ENCODE data around the gene TANGO6.
"Not testable (repeated sequence)": the region's sequence is repeated elsewhere in the genome, so short reads cannot be mapped to it uniquely, and the experiment has no call there.

TANGO6 gene

DNA sequence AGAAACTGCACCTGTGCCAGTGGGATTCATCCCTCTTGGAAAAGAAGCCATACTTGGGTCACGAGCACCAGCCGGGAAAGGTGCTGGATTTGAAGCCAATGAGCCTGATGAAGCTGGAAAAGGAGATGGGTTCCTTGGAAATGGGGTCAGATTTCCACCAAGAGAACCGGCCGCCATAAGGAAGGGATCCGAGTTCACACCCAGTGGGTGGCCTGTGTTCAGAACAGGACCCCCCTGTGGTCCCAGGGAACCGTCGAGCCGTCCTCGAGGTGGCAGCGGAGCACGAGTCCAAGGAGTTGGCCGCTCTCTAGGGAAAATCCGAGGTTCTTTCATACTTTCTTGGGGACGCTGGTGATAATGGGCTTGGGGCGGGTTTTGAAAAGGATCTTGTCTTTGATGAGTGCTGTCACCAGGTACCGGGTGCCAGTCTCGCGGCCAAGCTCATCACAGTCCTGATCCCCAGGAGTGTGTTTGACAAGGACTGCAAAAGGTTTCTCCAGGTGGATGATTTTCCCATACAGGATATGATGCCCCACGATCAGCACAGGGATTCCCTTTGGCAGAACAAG, 276.8 kb downstream of the TANGO6 start:
- no peak for DNase-seq
- Mint-ChIP-seq H3K9me3 (no peaks in the 10 kb centered on the region), H3K4me3 (no peak overlapping the region), H3K27ac (no peak overlapping the region), H3K36me3 (ENCODE audit: low read depth) (peaks cover 59% of the 10 kb centered on the region), H3K4me1 (no peaks in the 10 kb centered on the region), H3K27me3 (ENCODE audit: low read depth, poor library complexity) (no peaks in the 10 kb centered on the region)
- TF ChIP-seq, protein P1, sequence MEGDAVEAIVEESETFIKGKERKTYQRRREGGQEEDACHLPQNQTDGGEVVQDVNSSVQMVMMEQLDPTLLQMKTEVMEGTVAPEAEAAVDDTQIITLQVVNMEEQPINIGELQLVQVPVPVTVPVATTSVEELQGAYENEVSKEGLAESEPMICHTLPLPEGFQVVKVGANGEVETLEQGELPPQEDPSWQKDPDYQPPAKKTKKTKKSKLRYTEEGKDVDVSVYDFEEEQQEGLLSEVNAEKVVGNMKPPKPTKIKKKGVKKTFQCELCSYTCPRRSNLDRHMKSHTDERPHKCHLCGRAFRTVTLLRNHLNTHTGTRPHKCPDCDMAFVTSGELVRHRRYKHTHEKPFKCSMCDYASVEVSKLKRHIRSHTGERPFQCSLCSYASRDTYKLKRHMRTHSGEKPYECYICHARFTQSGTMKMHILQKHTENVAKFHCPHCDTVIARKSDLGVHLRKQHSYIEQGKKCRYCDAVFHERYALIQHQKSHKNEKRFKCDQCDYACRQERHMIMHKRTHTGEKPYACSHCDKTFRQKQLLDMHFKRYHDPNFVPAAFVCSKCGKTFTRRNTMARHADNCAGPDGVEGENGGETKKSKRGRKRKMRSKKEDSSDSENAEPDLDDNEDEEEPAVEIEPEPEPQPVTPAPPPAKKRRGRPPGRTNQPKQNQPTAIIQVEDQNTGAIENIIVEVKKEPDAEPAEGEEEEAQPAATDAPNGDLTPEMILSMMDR (IDR thresholded peaks at IDR 0.05), result no peak

DNA sequence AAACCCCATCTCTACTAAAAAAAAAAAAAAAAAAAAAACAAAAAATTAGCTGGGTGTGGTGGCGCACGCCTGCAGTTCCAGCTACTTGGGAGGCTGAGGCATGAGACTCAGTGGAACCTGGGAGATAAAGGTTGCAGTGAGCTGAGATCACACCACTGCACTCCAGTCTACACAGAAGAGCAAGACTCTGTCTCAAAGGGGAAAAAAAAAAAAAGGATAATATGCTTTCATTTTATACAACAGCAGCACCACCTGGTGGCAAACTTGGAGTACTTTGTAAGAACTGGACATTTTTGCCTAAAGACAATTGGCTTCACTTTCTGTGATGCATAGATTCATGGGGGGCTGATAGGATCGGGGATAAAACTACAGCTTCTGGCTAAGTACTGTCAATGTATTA, 280.6 kb downstream of the TANGO6 start:
- TF ChIP-seq, protein P1 (IDR thresholded peaks at IDR 0.05), result peak; percentile 63
- Mint-ChIP-seq H3K36me3 (ENCODE audit: low read depth) (peaks cover 68% of the 10 kb centered on the region), H3K27ac (peak overlapping the region; percentile 37), H3K9me3 (no peaks in the 10 kb centered on the region), H3K27me3 (ENCODE audit: low read depth, poor library complexity) (no peaks in the 10 kb centered on the region), H3K4me1 (peaks cover 5% of the 10 kb centered on the region), H3K4me3 (no peak overlapping the region)
- peak; percentile 65 for DNase-seq

DNA sequence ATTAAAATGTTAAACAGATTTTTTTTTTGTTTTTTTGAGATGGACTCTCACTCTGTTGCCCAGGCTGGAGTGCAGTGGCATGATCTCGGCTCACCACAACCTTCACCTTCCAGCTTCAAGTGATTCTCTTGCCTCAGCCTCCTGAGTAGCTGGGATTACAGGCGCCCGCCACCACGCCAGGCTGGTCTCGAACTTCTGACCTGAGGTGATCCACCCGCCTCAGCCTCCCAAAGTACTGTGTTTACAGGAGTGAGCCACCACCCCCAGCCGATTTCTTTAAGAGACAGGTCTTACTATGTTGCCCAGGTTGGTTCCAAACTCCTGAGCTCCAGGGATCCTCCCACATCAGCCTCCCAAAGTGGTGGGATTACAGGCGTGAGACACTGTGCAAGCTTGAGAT, 281.1 kb downstream of the TANGO6 start:
- not testable (repeated sequence) for H3K4me1 Mint-ChIP-seq; H3K4me3 Mint-ChIP-seq; H3K27me3 Mint-ChIP-seq (ENCODE audit: low read depth, poor library complexity); H3K9me3 Mint-ChIP-seq; H3K27ac Mint-ChIP-seq; DNase-seq
- H3K36me3 Mint-ChIP-seq (ENCODE audit: low read depth), result peaks cover 68% of the 10 kb centered on the region

DNA sequence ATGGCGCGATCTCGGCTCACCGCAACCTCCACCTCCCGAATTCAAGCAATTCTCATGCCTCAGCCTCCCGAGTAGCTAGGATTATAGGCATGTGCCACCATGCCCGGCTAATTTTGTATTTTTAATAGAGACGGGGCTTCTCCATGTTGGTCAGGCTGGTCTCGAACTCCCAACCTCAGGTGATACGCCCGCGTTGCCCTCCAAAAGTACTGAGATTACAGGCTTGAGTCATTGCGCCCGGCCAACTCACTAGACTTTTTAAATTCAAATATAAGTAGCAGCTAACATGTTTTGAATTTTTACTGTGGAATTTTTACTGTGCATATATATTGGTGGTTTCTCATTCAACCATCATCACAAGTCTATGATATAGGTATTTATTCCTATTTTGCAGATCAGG, 281.6 kb downstream of the TANGO6 start:
- not testable (repeated sequence) for DNase-seq; H3K9me3 Mint-ChIP-seq; H3K27ac Mint-ChIP-seq; H3K4me3 Mint-ChIP-seq; H3K27me3 Mint-ChIP-seq (ENCODE audit: low read depth, poor library complexity)
- Mint-ChIP-seq H3K4me1 (peaks cover 12% of the 10 kb centered on the region), H3K36me3 (ENCODE audit: low read depth) (peaks cover 70% of the 10 kb centered on the region)

DNA sequence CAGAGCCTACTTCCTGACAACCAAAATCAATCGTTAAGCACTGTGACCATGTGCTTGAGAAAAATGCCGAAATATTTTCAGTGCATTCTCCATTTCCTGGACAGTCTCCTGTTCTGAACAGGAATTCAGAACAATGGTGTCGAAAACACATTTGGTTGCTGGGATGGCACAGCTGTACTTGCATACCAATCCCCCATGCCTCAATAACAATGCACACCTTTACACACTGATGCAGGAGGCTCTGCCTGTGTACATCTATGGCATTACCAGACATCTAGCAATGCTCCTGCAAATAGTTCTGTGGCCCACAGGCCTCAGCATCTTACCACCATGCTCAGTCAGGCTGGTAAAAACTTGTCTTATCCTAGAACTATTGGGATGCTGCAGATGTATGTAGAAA, 282.9 kb downstream of the TANGO6 start:
- Mint-ChIP-seq H3K36me3 (ENCODE audit: low read depth) (peaks cover 60% of the 10 kb centered on the region), H3K9me3 (no peaks in the 10 kb centered on the region), H3K4me3 (no peak overlapping the region), H3K27ac (no peak overlapping the region), H3K4me1 (peaks cover 24% of the 10 kb centered on the region), H3K27me3 (ENCODE audit: low read depth, poor library complexity) (no peaks in the 10 kb centered on the region)
- TF ChIP-seq, protein P1 (IDR thresholded peaks at IDR 0.05), result no peak
- DNase-seq, result no peak

DNA sequence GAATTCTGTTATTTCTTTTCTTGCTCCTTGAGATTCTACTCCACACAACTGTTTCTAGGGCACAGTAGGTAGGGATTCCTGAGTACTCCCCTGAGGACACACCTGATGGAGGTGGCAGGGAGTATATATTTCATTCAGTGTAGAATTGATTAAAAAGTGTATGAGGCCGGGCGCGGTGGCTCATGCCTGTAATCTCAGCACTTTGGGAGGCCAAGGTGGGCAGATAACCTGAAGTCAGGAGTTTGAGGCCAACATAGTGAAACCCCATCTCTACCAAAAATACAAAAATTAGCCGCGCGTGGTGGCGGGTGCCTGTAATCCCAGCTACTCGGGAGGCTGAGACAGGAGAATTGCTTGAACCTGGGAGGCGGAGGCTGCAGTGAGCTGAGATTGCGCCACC, 283.5 kb downstream of the TANGO6 start:
- not testable (repeated sequence) for H3K4me3 Mint-ChIP-seq; DNase-seq; H3K27me3 Mint-ChIP-seq (ENCODE audit: low read depth, poor library complexity); H3K9me3 Mint-ChIP-seq
- H3K4me1 Mint-ChIP-seq, result peaks cover 30% of the 10 kb centered on the region
- H3K27ac Mint-ChIP-seq, result peak overlapping the region; percentile 82
- peaks cover 56% of the 10 kb centered on the region for H3K36me3 Mint-ChIP-seq (ENCODE audit: low read depth)

DNA sequence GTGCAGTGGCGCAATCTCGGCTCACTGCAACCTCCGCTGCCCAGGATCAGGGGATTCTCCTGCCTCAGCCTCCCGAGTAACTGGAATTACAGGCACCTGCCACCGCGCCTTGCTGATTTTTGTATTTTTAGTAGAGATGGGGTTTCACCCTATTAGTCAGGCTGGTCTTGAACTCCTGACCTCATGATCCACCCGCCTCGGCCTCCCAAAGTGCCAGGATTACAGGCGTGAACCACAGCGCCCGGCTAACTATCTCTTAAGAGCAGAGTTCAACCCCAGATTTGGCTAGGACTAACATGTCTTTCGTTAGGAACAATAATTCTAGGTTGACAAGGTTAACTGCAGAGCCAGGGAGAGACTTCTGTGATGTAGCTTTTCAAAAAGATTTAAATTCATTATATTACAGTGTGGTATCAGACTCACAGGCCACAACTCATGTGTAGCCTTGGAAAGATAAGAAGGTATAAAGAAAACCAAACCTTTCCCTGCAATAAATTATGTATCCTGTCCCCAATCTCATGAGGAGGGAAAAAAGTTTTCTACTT, 284.7 kb downstream of the TANGO6 start:
- Mint-ChIP-seq H3K36me3 (ENCODE audit: low read depth) (peaks cover 52% of the 10 kb centered on the region), H3K4me3 (no peak overlapping the region), H3K9me3 (no peaks in the 10 kb centered on the region)

More for the DNA sequence above, 284.7 kb downstream of the TANGO6 start:
- Mint-ChIP-seq H3K27ac (no peak overlapping the region), H3K4me1 (peaks cover 34% of the 10 kb centered on the region), H3K27me3 (ENCODE audit: low read depth, poor library complexity) (no peaks in the 10 kb centered on the region)
- no peak for DNase-seq
- TF ChIP-seq, protein P1 (IDR thresholded peaks at IDR 0.05), result no peak
